Colonic mucosa (tissue), 4 donors: Measurements from ENCODE around the gene GABARAPL2. TPM values are rescaled to one million over a fixed set of nuclear protein-coding genes. Genes with fewer than 3 reads are reported as not detected.

ENCODE experiments used
- DNase-seq: peaks from one replicate; pipeline ENCODE4 v3.0.0-alpha.2; 2020
- H3K27ac ChIP-seq: fragments of 200-600 bp; one replicate; pipeline ENCODE4 v1.8.0; 2021
- H3K27me3 ChIP-seq: fragments of 200-600 bp; one replicate; pipeline ENCODE4 v1.8.0; 2021
- H3K36me3 ChIP-seq: fragments of 200-600 bp; one replicate; pipeline ENCODE4 v1.8.0; 2021
- H3K4me1 ChIP-seq: fragments of 200-600 bp; one replicate; pipeline ENCODE4 v1.8.0; 2021; ENCODE audit warnings: mild to moderate bottlenecking
- H3K4me3 ChIP-seq: fragments of 200-600 bp; one replicate; pipeline ENCODE4 v1.8.0; 2021
- H3K9ac ChIP-seq, 2 donors: one replicate each; pipeline ENCODE4 v1.7.0; 2013; ENCODE audit warnings: control low read depth in 2 of 2, low read depth in 2 of 2, low read length in 2 of 2
- H3K9me3 ChIP-seq: fragments of 200-600 bp; one replicate; pipeline ENCODE4 v1.8.0; 2021
- CTCF ChIP-seq: fragments of 200-600 bp; IDR thresholded peaks from one replicate; pipeline ENCODE4 v1.8.0; 2022; ENCODE audit warnings: antibody characterized with exemption, mild to moderate bottlenecking
- intact Hi-C: fragments of 100-400 bp; cut with DNase I; formaldehyde crosslinking; loops from one replicate; pipeline ENCODE4 v1.14.1; 2022
- total RNA-seq, 2 donors: library from RNA; stranded (reverse); fragmentation: NEBNext Ultra II Directional in 1 of 2; extraction: Animal tissue kit (Norgen Biotek cat#: 25700) in 1 of 2; gene quantifications; one replicate each; pipeline ENCODE4 v1.2.1, GENCODE V29; 2021
- donor health status: healthy.
- donor health status: DM: no; HTN: no; CAD: no.
- donor health status: DM: no; HTN: no; CAD: no.

The GABARAPL2 gene
- total RNA-seq, 2 donors from 2014 or later, result 73.5 to 111 TPM

- Histone ChIP-seq H3K27ac (peak overlapping the region; percentile 34), H3K9ac (peak overlapping the region in 1 of 2 donors; percentile 64), H3K4me1 (no peaks in the 10 kb centered on the region), H3K27me3 (no peaks in the 10 kb centered on the region), H3K9me3 (no peaks in the 10 kb centered on the region), H3K4me3 (peak overlapping the region; percentile 17), H3K36me3 (no peaks in the 10 kb centered on the region)
- peak; percentile 85 for DNase-seq
- peak; percentile 56 for TF ChIP-seq CTCF
- intact Hi-C loops, result no loop called here
Observed at GRCh38 chr16:75550211-75550662, 15.9 kb upstream of the GABARAPL2 start.

- Histone ChIP-seq H3K27me3 (no peaks in the 10 kb centered on the region), H3K27ac (no peak overlapping the region), H3K9ac (no peak overlapping the region), H3K4me3 (no peak overlapping the region), H3K9me3 (no peaks in the 10 kb centered on the region), H3K36me3 (no peaks in the 10 kb centered on the region), H3K4me1 (no peaks in the 10 kb centered on the region)
- TF ChIP-seq CTCF, result no peak
- DNase-seq, result no peak
- intact Hi-C loops, result no loop called here
Observed at GRCh38 chr16:75552951-75553350, 13.2 kb upstream of the GABARAPL2 start.

GRCh38 chr16:75555213-75555706 is 10.9 kb upstream of the GABARAPL2 start:
- peak overlapping the region; percentile 53 for H3K27ac ChIP-seq
- TF ChIP-seq CTCF, result no peak
- no peaks in the 10 kb centered on the region for H3K4me1 ChIP-seq
- H3K36me3 ChIP-seq, result no peaks in the 10 kb centered on the region
- peak; percentile 92 for DNase-seq
- H3K9me3 ChIP-seq, result no peaks in the 10 kb centered on the region
- peak overlapping the region; percentile 68 for H3K4me3 ChIP-seq
- H3K27me3 ChIP-seq, result no peaks in the 10 kb centered on the region
- intact Hi-C loops, result loop anchor here (5.0 kb wide), 1 partner anchor 93 kb away; the partner anchor contains the start of gene TMEM170A
- H3K9ac ChIP-seq, result peak overlapping the region; percentile 68 to 79

GRCh38 chr16:75555707-75556430 is 10.3 kb upstream of the GABARAPL2 start, which contains the start of gene TMEM231:
Gene TMEM231 (minus strand): TSS chr16:75556252. CDS start chr16:75556209, 43 bp downstream.
- H3K27me3 ChIP-seq, result no peaks in the 10 kb centered on the region
- peak; percentile 99 for DNase-seq
- intact Hi-C loops, result loop anchor here (5.0 kb wide), 1 partner anchor 94 kb away; the partner anchor contains the start of gene TMEM170A
- no peaks in the 10 kb centered on the region for H3K36me3 ChIP-seq
- no peaks in the 10 kb centered on the region for H3K9me3 ChIP-seq
- H3K9ac ChIP-seq, result peak within 1 kb of the TSS; percentile 68 to 79
- H3K4me3 ChIP-seq, result peak within 1 kb of the TSS; percentile 68
- peak within 1 kb of the TSS; percentile 53 for H3K27ac ChIP-seq
- H3K4me1 ChIP-seq, result no peaks in the 10 kb centered on the region
- no peak for TF ChIP-seq CTCF

- peak overlapping the region; percentile 53 for H3K27ac ChIP-seq
- intact Hi-C loops, result loop anchor here (5.0 kb wide), 1 partner anchor 94 kb away; the partner anchor contains the start of gene TMEM170A
- no peak for DNase-seq
- no peak for TF ChIP-seq CTCF
- H3K36me3 ChIP-seq, result no peaks in the 10 kb centered on the region
- no peaks in the 10 kb centered on the region for H3K9me3 ChIP-seq
- no peaks in the 10 kb centered on the region for H3K27me3 ChIP-seq
- no peak overlapping the region for H3K4me3 ChIP-seq
- H3K9ac ChIP-seq, result no peak overlapping the region
- no peaks in the 10 kb centered on the region for H3K4me1 ChIP-seq
Observed at GRCh38 chr16:75556431-75556950, 9.7 kb upstream of the GABARAPL2 start.
